Astrocyte (in vitro differentiated cells and primary cell): ENCODE measurements around the gene MEIKIN. TPM values are rescaled to one million over a fixed set of nuclear protein-coding genes. Genes with fewer than 3 reads are reported as not detected.
A peak's percentile ranks its signal among the peaks of the same experiment; 100 is the strongest.

Experiments used
- DNase-seq: peaks from one replicate; pipeline ENCODE4 v3.0.0-alpha.2; 2010; ENCODE audit warnings: low read depth
- FAIRE-seq: peaks from 2 replicates; lab custom pipeline; 2011; peaks lifted over from hg19 to GRCh38; lab: Jason Lieb, UNC
- H2AFZ ChIP-seq: 2 replicates; pipeline ENCODE4 v1.6.0; 2012; ENCODE audit warnings: low read depth, low read length, inconsistent platforms
- H3K27ac ChIP-seq: 2 replicates; pipeline ENCODE4 v1.5.1; 2011; ENCODE audit warnings: low read depth, low read length, inconsistent platforms
- H3K27me3 ChIP-seq: 2 replicates; pipeline ENCODE4 v1.6.0; 2011; ENCODE audit warnings: low read length, inconsistent platforms; ENCODE audit not compliant: insufficient read depth
- H3K36me3 ChIP-seq: 2 replicates; pipeline ENCODE4 v1.5.1; 2011; ENCODE audit warnings: low read length, inconsistent platforms; ENCODE audit not compliant: insufficient read depth
- H3K4me1 ChIP-seq: 2 replicates; pipeline ENCODE4 v1.5.1; 2011; ENCODE audit warnings: low read length, inconsistent platforms; ENCODE audit not compliant: insufficient read depth
- H3K4me2 ChIP-seq: 2 replicates; pipeline ENCODE4 v1.6.0; 2012; ENCODE audit warnings: low read length, inconsistent platforms
- H3K4me3 ChIP-seq: 2 replicates; pipeline ENCODE4 v1.5.1; 2011; ENCODE audit warnings: low read depth, mild to moderate bottlenecking, low read length, inconsistent platforms; ENCODE audit not compliant: insufficient read depth
- H3K79me2 ChIP-seq: 2 replicates; pipeline ENCODE4 v1.6.0; 2012; ENCODE audit warnings: mild to moderate bottlenecking, low read length, inconsistent platforms; ENCODE audit not compliant: insufficient read depth
- H3K9ac ChIP-seq: 2 replicates; pipeline ENCODE4 v1.6.0; 2012; ENCODE audit warnings: mild to moderate bottlenecking, low read length, inconsistent platforms
- H3K9me3 ChIP-seq: 2 replicates; pipeline ENCODE4 v1.5.1; 2012; ENCODE audit warnings: low read depth, mild to moderate bottlenecking, low read length, inconsistent platforms; ENCODE audit not compliant: insufficient read depth
- H4K20me1 ChIP-seq: 2 replicates; pipeline ENCODE4 v1.6.0; 2012; ENCODE audit warnings: low read length, inconsistent platforms; ENCODE audit not compliant: insufficient read depth
- H3K27ac Mint-ChIP-seq: one replicate; pipeline ENCODE4 v1.8.0; 2021; ENCODE audit warnings: mild to moderate bottlenecking, mixed read lengths; ENCODE audit not compliant: unreplicated experiment
- H3K27me3 Mint-ChIP-seq: one replicate; pipeline ENCODE4 v1.8.0; 2021; ENCODE audit warnings: low read depth, mixed read lengths; ENCODE audit not compliant: unreplicated experiment
- H3K36me3 Mint-ChIP-seq: one replicate; pipeline ENCODE4 v1.8.0; 2021; ENCODE audit warnings: low read depth, mixed read lengths; ENCODE audit not compliant: unreplicated experiment
- H3K4me1 Mint-ChIP-seq: one replicate; pipeline ENCODE4 v1.8.0; 2021; ENCODE audit warnings: low read depth, mixed read lengths; ENCODE audit not compliant: unreplicated experiment
- H3K4me3 Mint-ChIP-seq: one replicate; pipeline ENCODE4 v1.8.0; 2021; ENCODE audit warnings: mild to moderate bottlenecking, moderate library complexity, mixed read lengths; ENCODE audit not compliant: unreplicated experiment
- H3K9me3 Mint-ChIP-seq: one replicate; pipeline ENCODE4 v1.8.0; 2021; ENCODE audit warnings: mild to moderate bottlenecking, mixed read lengths; ENCODE audit not compliant: unreplicated experiment
- CTCF ChIP-seq: IDR thresholded peaks from 2 replicates; pipeline ENCODE4 v1.5.1; 2011; ENCODE audit warnings: low read depth, mild to moderate bottlenecking, inconsistent platforms, low read length, moderate library complexity; ENCODE audit not compliant: insufficient read depth
- EZH2 ChIP-seq: IDR thresholded peaks from 2 replicates; pipeline ENCODE4 v1.6.1; 2012; ENCODE audit warnings: mild to moderate bottlenecking, low read length, inconsistent platforms; ENCODE audit not compliant: insufficient read depth
- total RNA-seq: library from RNA; stranded (reverse); gene quantifications from 2 replicates; pipeline ENCODE4 v1.2.1, GENCODE V29; 2021

MEIKIN gene
- total RNA-seq, 1 donor from 2014 or later = not detected

GRCh38 chr5:131825404-131826013, 120.0 kb downstream of the MEIKIN start:
- Histone ChIP-seq H3K4me2 (no peak overlapping the region), H3K4me1 (no peaks in the 10 kb centered on the region), H3K4me3 (no peak overlapping the region), H2AFZ (no peak overlapping the region), H3K9ac (no peak overlapping the region), H3K36me3 (no peaks in the 10 kb centered on the region), H3K27me3 (no peaks in the 10 kb centered on the region), H3K9me3 (no peaks in the 10 kb centered on the region), H3K27ac (no peak overlapping the region), H3K79me2 (no peaks in the 10 kb centered on the region), H4K20me1 (no peaks in the 10 kb centered on the region)
- peaks cover 1% of the 10 kb centered on the region for H3K36me3 Mint-ChIP-seq
- peaks cover 18% of the 10 kb centered on the region for H3K4me1 Mint-ChIP-seq
- FAIRE-seq = no peak
- no peak for DNase-seq
- no peak overlapping the region for H3K4me3 Mint-ChIP-seq
- H3K9me3 Mint-ChIP-seq = no peaks in the 10 kb centered on the region
- no peak overlapping the region for H3K27ac Mint-ChIP-seq
- H3K27me3 Mint-ChIP-seq = no peaks in the 10 kb centered on the region
- no peak for TF ChIP-seq CTCF
- TF ChIP-seq EZH2 = no peak

- H2AFZ ChIP-seq = no peak overlapping the region
- H3K9me3 ChIP-seq = no peaks in the 10 kb centered on the region
- H3K79me2 ChIP-seq = no peaks in the 10 kb centered on the region
- no peaks in the 10 kb centered on the region for H3K4me1 ChIP-seq
- DNase-seq = no peak
- H3K27me3 Mint-ChIP-seq = no peaks in the 10 kb centered on the region
- H3K4me3 Mint-ChIP-seq = no peak overlapping the region
- no peak overlapping the region for H3K9ac ChIP-seq
- H3K4me1 Mint-ChIP-seq = peaks cover 18% of the 10 kb centered on the region
- no peak overlapping the region for H3K4me3 ChIP-seq
- H3K9me3 Mint-ChIP-seq = no peaks in the 10 kb centered on the region
- no peak overlapping the region for H3K4me2 ChIP-seq
- TF ChIP-seq EZH2 = no peak
- no peak for TF ChIP-seq CTCF
- H3K27me3 ChIP-seq = no peaks in the 10 kb centered on the region
- H3K36me3 ChIP-seq = no peaks in the 10 kb centered on the region
- peaks cover 1% of the 10 kb centered on the region for H3K36me3 Mint-ChIP-seq
- no peaks in the 10 kb centered on the region for H4K20me1 ChIP-seq
- H3K27ac Mint-ChIP-seq = no peak overlapping the region
- FAIRE-seq = no peak
- no peak overlapping the region for H3K27ac ChIP-seq
Measured at GRCh38 chr5:131824631-131825030, 120.8 kb downstream of the MEIKIN start.

DNA sequence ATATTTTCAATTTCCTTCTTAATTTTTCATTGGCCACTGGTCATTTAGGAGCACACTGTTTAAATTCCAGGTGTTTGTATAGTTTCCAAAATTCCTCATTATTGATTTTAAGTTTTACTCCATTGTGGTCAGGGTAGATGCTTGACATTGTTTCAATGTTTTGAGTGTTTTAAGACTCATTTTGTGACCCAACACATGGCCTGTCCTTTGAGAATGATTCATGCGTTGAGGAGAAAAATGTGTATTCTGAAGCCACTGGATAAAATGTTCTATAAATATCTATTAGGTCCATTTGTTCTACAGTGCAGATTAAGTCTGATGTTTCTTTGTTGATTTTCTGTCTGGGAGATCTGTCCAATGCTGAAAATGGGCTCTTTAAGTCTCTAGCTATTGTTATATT, 124.2 kb downstream of the MEIKIN start:
- no peak overlapping the region for H3K4me2 ChIP-seq
- H3K36me3 ChIP-seq = no peaks in the 10 kb centered on the region
- H3K27me3 ChIP-seq = no peaks in the 10 kb centered on the region
- H3K79me2 ChIP-seq = no peaks in the 10 kb centered on the region
- FAIRE-seq = no peak
- peak; percentile 66 for DNase-seq
- H3K9ac ChIP-seq = no peak overlapping the region
- no peaks in the 10 kb centered on the region for H3K4me1 ChIP-seq
- H3K36me3 Mint-ChIP-seq = peaks cover 1% of the 10 kb centered on the region
- TF ChIP-seq EZH2 (no peak), CTCF (no peak)
- no peaks in the 10 kb centered on the region for H3K9me3 Mint-ChIP-seq
- no peak overlapping the region for H3K4me3 ChIP-seq
- no peaks in the 10 kb centered on the region for H3K9me3 ChIP-seq
- no peaks in the 10 kb centered on the region for H3K27me3 Mint-ChIP-seq
- H2AFZ ChIP-seq = no peak overlapping the region
- no peak overlapping the region for H3K27ac Mint-ChIP-seq
- peaks cover 18% of the 10 kb centered on the region for H3K4me1 Mint-ChIP-seq
- no peaks in the 10 kb centered on the region for H4K20me1 ChIP-seq
- H3K4me3 Mint-ChIP-seq = no peak overlapping the region
- H3K27ac ChIP-seq = no peak overlapping the region
